Measurements from ENCODE around the gene KCNT1. TPM values are rescaled to one million over a fixed set of nuclear protein-coding genes. Genes with fewer than 3 reads are reported as not detected.

Gene KCNT1
- total RNA-seq, 2 experiments from 2014 or later, result not detected

GRCh38 chr9:135827301-135827700, 125.3 kb downstream of the KCNT1 start:
- H3K27me3 Mint-ChIP-seq, result no peaks in the 10 kb centered on the region
- no peak for DNase-seq
- H3K36me3 Mint-ChIP-seq (ENCODE audit: low read depth), result peaks cover 26% of the 10 kb centered on the region
- ChIA-PET CTCF (no interaction called here), POLR2A (no interaction called here)
- peaks cover 10% of the 10 kb centered on the region for H3K4me1 Mint-ChIP-seq (ENCODE audit: low read depth)
- no peak overlapping the region for H3K27ac Mint-ChIP-seq
- ATAC-seq, result no peak
- H3K4me3 Mint-ChIP-seq, result no peak overlapping the region
- H3K9me3 Mint-ChIP-seq, result peaks cover 10% of the 10 kb centered on the region
- no peak for TF ChIP-seq CTCF (IDR thresholded peaks at IDR 0.05)
- intact Hi-C loops (cut with micrococcal nuclease), result no loop called here

GRCh38 chr9:135827866-135828580, 126.0 kb downstream of the KCNT1 start:
- ATAC-seq, result no peak
- CTCF ChIA-PET, result no interaction called here
- no peak overlapping the region for H3K4me3 Mint-ChIP-seq

GRCh38 chr9:135828656-135829055, 126.7 kb downstream of the KCNT1 start:
- Mint-ChIP-seq H3K27ac (no peak overlapping the region), H3K36me3 (ENCODE audit: low read depth) (peaks cover 28% of the 10 kb centered on the region), H3K9me3 (peaks cover 10% of the 10 kb centered on the region), H3K4me3 (no peak overlapping the region), H3K4me1 (ENCODE audit: low read depth) (peaks cover 14% of the 10 kb centered on the region), H3K27me3 (no peaks in the 10 kb centered on the region)
- no peak for DNase-seq
- ChIA-PET CTCF (no interaction called here), POLR2A (no interaction called here)
- no peak for ATAC-seq
- intact Hi-C loops (cut with micrococcal nuclease), result no loop called here
- TF ChIP-seq CTCF (IDR thresholded peaks at IDR 0.05), result no peak

More at GRCh38 chr9:135827866-135828580, 126.0 kb downstream of the KCNT1 start:
- Mint-ChIP-seq H3K9me3 (peaks cover 10% of the 10 kb centered on the region), H3K36me3 (ENCODE audit: low read depth) (peaks cover 28% of the 10 kb centered on the region), H3K27ac (no peak overlapping the region), H3K4me1 (ENCODE audit: low read depth) (peaks cover 10% of the 10 kb centered on the region), H3K27me3 (no peaks in the 10 kb centered on the region)
- intact Hi-C loops (cut with micrococcal nuclease), result no loop called here
- no peak for DNase-seq
- POLR2A ChIA-PET, result no interaction called here
- TF ChIP-seq CTCF (IDR thresholded peaks at IDR 0.05), result no peak

- DNase-seq, result no peak
- POLR2A ChIA-PET, result interaction anchor here (0.8 kb wide), 1 partner anchor 10 kb away, joined by 3 read pairs; no protein-coding TSS in a partner anchor
- no peak for TF ChIP-seq CTCF (IDR thresholded peaks at IDR 0.05)
- intact Hi-C loops (cut with micrococcal nuclease), result no loop called here
- no peak for ATAC-seq
- H3K27ac Mint-ChIP-seq, result no peak overlapping the region
- H3K9me3 Mint-ChIP-seq, result peaks cover 10% of the 10 kb centered on the region
- no peaks in the 10 kb centered on the region for H3K27me3 Mint-ChIP-seq
- H3K36me3 Mint-ChIP-seq (ENCODE audit: low read depth), result peaks cover 25% of the 10 kb centered on the region
- H3K4me3 Mint-ChIP-seq, result no peak overlapping the region
- CTCF ChIA-PET, result interaction anchor here (0.9 kb wide), 1 partner anchor 12 kb away, joined by 3 read pairs; no protein-coding TSS in a partner anchor
- H3K4me1 Mint-ChIP-seq (ENCODE audit: low read depth), result peaks cover 8% of the 10 kb centered on the region
These were observed 128.5 kb downstream of the KCNT1 start for GRCh38 chr9:135830496-135830895.

- peaks cover 6% of the 10 kb centered on the region for H3K4me1 Mint-ChIP-seq (ENCODE audit: low read depth)
- no peak for ATAC-seq
- POLR2A ChIA-PET, result no interaction called here
These were observed 131.9 kb downstream of the KCNT1 start for GRCh38 chr9:135833864-135834263.

More at GRCh38 chr9:135833864-135834263, 131.9 kb downstream of the KCNT1 start:
- H3K9me3 Mint-ChIP-seq, result peaks cover 4% of the 10 kb centered on the region
- H3K4me3 Mint-ChIP-seq, result no peak overlapping the region
- no peaks in the 10 kb centered on the region for H3K27me3 Mint-ChIP-seq
- intact Hi-C loops (cut with micrococcal nuclease), result no loop called here
- H3K27ac Mint-ChIP-seq, result no peak overlapping the region
- TF ChIP-seq CTCF (IDR thresholded peaks at IDR 0.05), result no peak
- H3K36me3 Mint-ChIP-seq (ENCODE audit: low read depth), result peaks cover 13% of the 10 kb centered on the region
- CTCF ChIA-PET, result no interaction called here
- no peak for DNase-seq
